SW 1271 (cell line): ENCODE measurements around the gene USP2.

ENCODE experiments used
- DNase-seq, 2 experiments: peaks; one replicate each; lab custom pipeline; 2025; lab: John Stamatoyannopoulos, UW

USP2 gene

GRCh38 chr11:119363081-119363850 is 18.2 kb downstream of the USP2 start:
- DNase-seq: no peak

GRCh38 chr11:119362741-119363080 is 18.8 kb downstream of the USP2 start:
- DNase-seq: no peak

- no peak for DNase-seq
These were observed 19.4 kb downstream of the USP2 start for GRCh38 chr11:119361941-119362725.

- DNase-seq: peak; percentile 56 to 83
These were observed 20.3 kb downstream of the USP2 start for GRCh38 chr11:119361056-119361787.

GRCh38 chr11:119359365-119360214 is 21.9 kb downstream of the USP2 start:
- DNase-seq: no peak

- DNase-seq: no peak
These were observed 24.4 kb downstream of the USP2 start for GRCh38 chr11:119357074-119357473.

GRCh38 chr11:119356349-119357031 is 25.0 kb downstream of the USP2 start:
- DNase-seq: no peak

GRCh38 chr11:119355091-119355843 is 26.2 kb downstream of the USP2 start:
- no peak for DNase-seq

GRCh38 chr11:119352857-119353260 is 28.6 kb downstream of the USP2 start:
- DNase-seq: no peak

- no peak for DNase-seq
These were observed 30.3 kb downstream of the USP2 start for GRCh38 chr11:119351232-119351631.

- no peak for DNase-seq
These were observed 31.2 kb downstream of the USP2 start for GRCh38 chr11:119350302-119350701.

- no peak for DNase-seq
These were observed 33.4 kb downstream of the USP2 start for GRCh38 chr11:119347940-119348605.

GRCh38 chr11:119347242-119347641 is 34.2 kb downstream of the USP2 start:
- no peak for DNase-seq

GRCh38 chr11:119346605-119347004 is 34.9 kb downstream of the USP2 start, which contains the start of gene MFRP:
Gene MFRP, minus strand, starts transcription at chr11:119346705. Its CDS starts 192 bp downstream, at chr11:119346513.
- DNase-seq: no peak

GRCh38 chr11:119345685-119346084 is 35.8 kb downstream of the USP2 start:
- no peak for DNase-seq

- DNase-seq: no peak
These were observed 37.0 kb downstream of the USP2 start for GRCh38 chr11:119344291-119345010.

GRCh38 chr11:119343726-119344125 is 37.8 kb downstream of the USP2 start:
- DNase-seq: no peak

GRCh38 chr11:119342362-119343130 is 38.9 kb downstream of the USP2 start:
- DNase-seq: no peak

GRCh38 chr11:119342023-119342300 is 39.5 kb downstream of the USP2 start:
- no peak for DNase-seq
